ENCODE results near the gene METTL15.
A peak's percentile ranks its signal among the peaks of the same experiment; 100 is the strongest.
"Not testable (repeated sequence)": the region's sequence is repeated elsewhere in the genome, so short reads cannot be mapped to it uniquely, and the experiment has no call there.

METTL15 gene

DNA sequence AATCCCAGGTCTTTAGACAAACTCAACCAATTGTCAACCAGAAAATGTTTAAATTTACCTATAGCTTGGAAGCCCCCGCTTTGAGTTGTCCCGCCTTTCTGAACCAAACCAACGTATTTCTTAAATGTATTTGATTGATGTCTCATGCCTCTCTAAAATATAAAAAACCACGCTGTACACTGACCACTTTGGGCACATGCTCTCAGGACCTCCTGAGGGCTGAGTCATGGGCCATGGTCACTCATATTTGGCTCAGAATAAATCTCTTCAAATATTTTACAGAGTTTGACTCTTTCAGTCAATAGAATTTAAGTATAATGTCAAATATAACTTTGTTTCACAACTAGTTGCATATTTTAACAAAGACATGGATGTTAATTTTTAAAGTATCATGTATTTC lies 5.9 kb upstream of the METTL15 start:
- H3K9me3 Mint-ChIP-seq, DNase-seq, CTCF ChIA-PET, H3K27ac Mint-ChIP-seq, H3K4me3 Mint-ChIP-seq, H3K27me3 Mint-ChIP-seq: not testable (repeated sequence)
- H3K36me3 Mint-ChIP-seq, result peaks cover 21% of the 10 kb centered on the region
- H3K4me1 Mint-ChIP-seq, result peaks cover 38% of the 10 kb centered on the region

DNA sequence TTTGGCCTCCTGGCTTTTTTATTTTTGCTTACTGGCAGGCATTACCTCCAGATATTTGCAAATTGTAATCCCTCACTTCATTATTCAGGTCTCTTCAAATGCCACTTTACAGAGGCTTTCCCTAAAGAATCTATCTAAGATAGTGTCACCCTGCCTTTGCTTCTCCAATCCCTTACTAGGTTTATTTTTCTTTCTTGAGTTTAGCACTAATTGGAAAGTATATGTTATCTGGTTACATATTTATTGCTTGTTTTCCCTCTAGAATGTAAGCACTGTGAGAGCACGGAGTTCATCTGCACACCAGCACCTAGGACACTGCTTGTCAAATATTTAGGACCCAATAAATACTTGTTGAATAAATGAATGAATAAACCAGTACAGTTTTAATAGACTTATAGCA lies 3.8 kb upstream of the METTL15 start:
- no peak overlapping the region for H3K4me3 Mint-ChIP-seq

DNA sequence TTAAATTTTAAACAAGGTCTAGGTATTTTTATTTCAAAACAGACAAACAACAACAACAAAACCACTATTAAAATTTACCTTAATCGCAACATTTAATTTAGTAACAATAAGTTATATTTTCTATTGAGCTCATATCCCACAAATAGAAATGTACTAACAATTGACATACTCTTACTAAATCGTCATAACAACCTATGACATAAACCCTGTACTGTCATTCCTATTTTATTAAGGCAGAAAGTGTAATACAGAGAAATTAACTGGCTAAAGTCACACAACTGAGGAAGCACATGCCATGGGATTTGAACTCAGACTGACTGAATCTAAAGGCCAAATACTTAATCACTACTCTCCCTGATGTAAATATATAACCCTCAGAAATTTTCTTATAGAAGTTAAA lies 3.2 kb upstream of the METTL15 start:
- peaks cover 55% of the 10 kb centered on the region for H3K4me1 Mint-ChIP-seq
- H3K9me3 Mint-ChIP-seq, result no peaks in the 10 kb centered on the region
- DNase-seq, result no peak
- peaks cover 13% of the 10 kb centered on the region for H3K36me3 Mint-ChIP-seq
- peaks cover 4% of the 10 kb centered on the region for H3K27me3 Mint-ChIP-seq
- no peak overlapping the region for H3K27ac Mint-ChIP-seq
- H3K4me3 Mint-ChIP-seq, result no peak overlapping the region
- CTCF ChIA-PET, result no interaction called here

More for the DNA sequence above, 3.8 kb upstream of the METTL15 start:
- no peak for DNase-seq
- peaks cover 17% of the 10 kb centered on the region for H3K36me3 Mint-ChIP-seq
- no peak overlapping the region for H3K27ac Mint-ChIP-seq
- peaks cover 54% of the 10 kb centered on the region for H3K4me1 Mint-ChIP-seq
- CTCF ChIA-PET, result no interaction called here
- H3K27me3 Mint-ChIP-seq, result peaks cover 4% of the 10 kb centered on the region
- no peaks in the 10 kb centered on the region for H3K9me3 Mint-ChIP-seq

DNA sequence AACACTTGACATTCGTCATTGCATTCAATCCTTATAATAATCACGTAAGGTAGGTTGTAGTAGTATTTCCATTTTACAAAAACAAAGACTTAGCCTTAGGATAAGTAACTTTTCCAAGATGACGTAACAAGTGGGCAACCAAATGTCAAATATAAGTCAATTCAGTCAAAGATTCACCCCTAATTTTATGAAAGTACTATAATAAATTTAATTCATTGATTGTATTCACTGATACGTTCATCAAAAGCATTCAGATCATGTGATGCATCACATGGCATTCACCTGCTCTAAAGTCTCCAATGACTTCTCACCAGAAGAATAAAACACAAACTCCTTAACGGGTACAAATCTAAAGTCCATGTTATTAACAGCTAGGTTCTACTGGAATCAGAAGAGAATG lies 2.3 kb upstream of the METTL15 start:
- no peak for DNase-seq
- H3K27me3 Mint-ChIP-seq, result peaks cover 4% of the 10 kb centered on the region
- H3K27ac Mint-ChIP-seq, result peak overlapping the region; percentile 84
- peaks cover 62% of the 10 kb centered on the region for H3K4me1 Mint-ChIP-seq
- H3K9me3 Mint-ChIP-seq, result no peaks in the 10 kb centered on the region
- peaks cover 15% of the 10 kb centered on the region for H3K36me3 Mint-ChIP-seq
- H3K4me3 Mint-ChIP-seq, result peak overlapping the region; percentile 89
- CTCF ChIA-PET, result no interaction called here

DNA sequence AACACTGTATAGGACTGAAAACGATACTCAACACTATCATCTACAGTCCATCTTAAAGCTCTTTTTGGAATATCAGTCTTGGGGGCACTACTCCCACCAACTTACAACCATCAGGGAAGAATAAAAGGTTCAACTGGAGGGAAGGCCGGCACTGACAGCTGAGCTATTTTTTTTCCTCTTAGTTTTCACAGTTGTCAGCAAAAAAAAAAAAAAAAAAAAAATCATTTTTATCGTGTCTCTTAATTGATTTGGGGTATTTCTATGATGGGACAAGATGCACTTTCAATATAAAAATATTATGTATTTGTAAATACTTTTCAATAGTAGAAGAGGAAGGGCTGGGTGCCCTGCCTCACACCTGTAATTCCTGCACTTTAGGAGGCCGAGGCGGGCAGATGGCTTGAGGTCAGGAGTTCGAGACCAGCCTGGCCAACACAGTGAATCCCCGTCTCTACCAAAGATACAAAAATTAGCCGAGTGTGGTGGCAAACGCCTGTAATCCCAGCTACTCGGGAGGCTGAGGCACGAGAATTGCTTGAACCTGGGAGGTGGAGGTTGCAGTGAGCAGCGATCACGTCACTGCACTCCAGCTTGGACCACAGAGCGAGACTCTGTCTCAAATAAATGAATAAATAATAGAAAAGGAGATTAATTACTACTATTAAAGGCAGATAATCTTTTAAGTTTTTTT lies 1.7 kb upstream of the METTL15 start:
- Mint-ChIP-seq H3K4me3 (peak overlapping the region; percentile 89), H3K9me3 (no peaks in the 10 kb centered on the region), H3K36me3 (peaks cover 15% of the 10 kb centered on the region), H3K4me1 (peaks cover 67% of the 10 kb centered on the region), H3K27ac (peak overlapping the region; percentile 84), H3K27me3 (peaks cover 4% of the 10 kb centered on the region)
- no peak for DNase-seq
- CTCF ChIA-PET, result no interaction called here

DNA sequence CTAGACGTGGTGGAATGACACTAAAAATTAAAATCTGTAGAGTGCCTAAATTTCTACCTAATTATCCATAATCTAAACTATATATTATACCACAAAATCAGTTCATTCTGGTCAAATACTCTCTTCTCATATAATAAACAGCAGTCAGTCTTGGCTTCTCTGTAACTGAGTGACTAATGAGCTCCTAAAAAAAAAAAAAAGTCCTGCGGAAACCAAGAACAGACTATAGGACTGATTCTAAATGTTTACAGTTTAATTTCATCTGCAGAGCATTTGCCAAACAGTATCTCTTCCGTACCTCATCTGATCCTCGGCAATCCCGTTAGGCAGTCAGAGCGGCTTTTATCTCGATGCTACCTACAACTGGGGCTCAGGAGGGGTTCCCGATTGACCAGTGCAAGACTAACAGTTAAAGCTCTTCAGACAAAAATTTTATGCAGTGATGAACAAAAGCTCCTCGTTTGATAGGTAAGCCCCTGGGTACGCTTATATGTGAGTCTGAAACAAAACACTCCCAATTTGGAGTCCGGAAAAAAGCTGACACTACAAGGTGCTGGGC lies 918 bp upstream of the METTL15 start:
- CTCF ChIA-PET, result no interaction called here
- peak overlapping the region; percentile 89 for H3K4me3 Mint-ChIP-seq
- H3K27me3 Mint-ChIP-seq, result peaks cover 4% of the 10 kb centered on the region
- peaks cover 11% of the 10 kb centered on the region for H3K36me3 Mint-ChIP-seq
- peaks cover 75% of the 10 kb centered on the region for H3K4me1 Mint-ChIP-seq
- H3K9me3 Mint-ChIP-seq, result no peaks in the 10 kb centered on the region
- H3K27ac Mint-ChIP-seq, result peak overlapping the region; percentile 99
- DNase-seq, result peak; percentile 30

DNA sequence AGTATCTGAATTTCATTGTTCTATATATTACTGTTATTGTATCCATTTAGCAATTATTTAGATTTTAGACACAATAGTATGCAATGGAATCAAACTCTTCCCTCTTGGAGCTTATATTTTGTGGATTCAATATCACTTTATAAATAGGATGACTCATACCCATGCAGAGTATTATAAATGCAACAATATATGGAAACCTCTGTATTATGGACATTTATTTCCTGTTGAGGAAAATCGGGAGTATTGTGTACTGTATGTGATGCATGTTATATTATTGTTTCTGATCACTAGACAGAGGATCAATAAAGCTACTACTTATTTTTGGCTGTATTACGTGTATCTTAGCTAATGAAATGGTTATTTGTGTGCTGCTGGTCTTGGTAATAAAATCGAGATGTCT lies 770 bp downstream of the METTL15 start:
- H3K27ac Mint-ChIP-seq, result peak overlapping the region; percentile 99
- H3K4me3 Mint-ChIP-seq, result peak overlapping the region; percentile 89
- peaks cover 4% of the 10 kb centered on the region for H3K27me3 Mint-ChIP-seq
- CTCF ChIA-PET, result no interaction called here
- no peaks in the 10 kb centered on the region for H3K9me3 Mint-ChIP-seq
- peaks cover 13% of the 10 kb centered on the region for H3K36me3 Mint-ChIP-seq
- peaks cover 79% of the 10 kb centered on the region for H3K4me1 Mint-ChIP-seq
- no peak for DNase-seq

DNA sequence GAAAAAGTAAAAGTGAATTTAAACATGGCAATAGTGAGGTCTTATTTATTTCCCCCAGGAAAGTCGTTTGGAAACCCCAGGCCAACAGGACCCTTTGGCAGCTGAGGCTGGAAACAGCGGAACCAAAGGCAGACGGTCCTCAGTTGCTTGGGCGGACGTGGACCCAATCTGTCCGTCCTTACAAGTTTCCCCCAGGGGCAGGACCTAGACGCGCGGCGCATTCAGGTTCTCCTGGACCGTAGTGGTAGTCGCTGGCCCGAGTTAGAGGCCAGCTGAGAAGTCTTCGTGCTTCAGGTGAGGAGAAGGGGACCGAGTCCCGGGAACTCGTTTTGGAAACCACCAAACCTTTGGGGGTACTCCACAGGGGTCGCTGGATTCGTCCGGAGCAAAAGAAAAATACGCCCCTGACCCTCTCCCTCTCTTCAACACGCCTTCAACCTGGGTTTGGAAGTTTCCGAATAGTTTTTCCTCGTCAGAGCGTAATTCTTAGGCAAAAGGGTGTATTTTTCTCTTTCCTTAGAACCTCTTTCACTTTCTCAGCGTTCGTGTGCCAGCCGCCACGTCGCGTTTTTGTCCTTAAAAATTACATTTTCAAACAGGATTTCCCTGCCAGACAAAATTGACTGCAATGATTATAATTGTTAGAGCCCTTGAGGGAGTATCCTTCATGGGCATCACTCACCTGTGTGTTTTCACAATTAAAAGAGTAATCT lies 2.1 kb downstream of the METTL15 start:
- CTCF ChIA-PET, result no interaction called here
- Mint-ChIP-seq H3K27ac (peak overlapping the region; percentile 96), H3K36me3 (peaks cover 15% of the 10 kb centered on the region), H3K27me3 (peaks cover 4% of the 10 kb centered on the region), H3K9me3 (no peaks in the 10 kb centered on the region), H3K4me3 (peak overlapping the region; percentile 89), H3K4me1 (peaks cover 69% of the 10 kb centered on the region)
- peak; percentile 64 for DNase-seq

DNA sequence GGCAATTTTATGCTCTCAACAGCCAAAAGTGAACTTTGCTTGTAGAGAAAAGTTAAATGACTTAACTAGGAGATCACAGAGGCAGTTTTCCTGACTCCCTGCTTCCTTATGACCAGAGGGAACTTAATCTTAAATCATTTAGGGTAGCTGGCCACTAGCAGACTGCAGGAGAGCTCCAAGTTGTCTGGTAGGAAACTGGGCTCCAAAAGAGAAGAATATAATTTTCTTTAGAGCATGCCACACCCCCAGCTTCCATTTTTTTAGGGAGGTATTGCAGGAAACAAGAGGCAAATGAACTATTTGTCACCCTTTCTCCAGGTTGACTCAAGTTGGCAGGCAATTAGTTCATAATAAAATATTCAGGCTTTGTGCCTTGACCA lies 2.6 kb downstream of the METTL15 start:
- Mint-ChIP-seq H3K4me1 (peaks cover 64% of the 10 kb centered on the region), H3K4me3 (peak overlapping the region; percentile 89), H3K9me3 (no peaks in the 10 kb centered on the region), H3K27ac (peak overlapping the region; percentile 96), H3K36me3 (peaks cover 16% of the 10 kb centered on the region), H3K27me3 (peaks cover 4% of the 10 kb centered on the region)
- CTCF ChIA-PET, result no interaction called here
- DNase-seq, result no peak

DNA sequence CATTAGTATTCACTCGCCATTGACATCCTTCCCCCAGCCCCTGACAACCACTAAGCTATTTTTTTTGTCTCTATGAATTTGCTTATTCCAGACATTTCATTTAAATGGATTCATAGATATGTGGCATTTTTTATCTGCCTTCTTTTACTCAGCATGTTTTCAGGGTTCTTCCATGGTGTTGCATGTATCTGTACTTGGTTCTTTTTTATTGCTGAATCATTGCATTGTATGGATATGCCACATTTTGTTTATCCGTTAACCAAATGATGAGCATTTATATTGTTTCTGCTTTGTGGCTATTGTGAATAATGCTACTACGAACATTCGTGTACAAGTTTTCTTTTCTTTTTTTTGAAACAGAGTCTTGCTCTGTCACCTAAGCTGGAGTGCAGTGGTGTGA lies 5.9 kb downstream of the METTL15 start:
- Mint-ChIP-seq H3K36me3 (peaks cover 15% of the 10 kb centered on the region), H3K27me3 (no peaks in the 10 kb centered on the region), H3K27ac (no peak overlapping the region), H3K9me3 (no peaks in the 10 kb centered on the region), H3K4me3 (no peak overlapping the region), H3K4me1 (peaks cover 39% of the 10 kb centered on the region)
- CTCF ChIA-PET, result no interaction called here
- no peak for DNase-seq

DNA sequence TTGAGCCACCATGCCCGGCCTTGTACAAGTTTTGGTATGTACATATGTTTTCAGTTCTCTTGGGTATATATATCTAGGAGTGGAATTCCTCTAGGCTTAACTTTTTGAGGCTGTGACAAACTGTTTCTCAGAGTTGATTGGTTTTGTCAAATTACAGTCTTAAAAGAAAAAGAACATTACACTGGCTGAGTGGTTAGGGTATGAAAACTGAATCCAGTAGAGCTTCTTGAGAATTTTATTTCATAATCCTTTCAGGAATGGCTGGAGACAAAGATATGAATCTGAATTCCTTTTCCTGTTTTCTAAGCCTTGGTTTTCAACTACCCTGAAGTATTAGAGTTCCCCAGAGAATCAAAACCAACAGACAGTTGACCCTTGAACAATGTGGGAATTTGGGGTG lies 6.5 kb downstream of the METTL15 start:
- no peak overlapping the region for H3K27ac Mint-ChIP-seq
- H3K4me3 Mint-ChIP-seq, result no peak overlapping the region
- no peak for DNase-seq
- no peaks in the 10 kb centered on the region for H3K9me3 Mint-ChIP-seq
- no peaks in the 10 kb centered on the region for H3K27me3 Mint-ChIP-seq
- peaks cover 15% of the 10 kb centered on the region for H3K36me3 Mint-ChIP-seq
- CTCF ChIA-PET, result no interaction called here
- peaks cover 33% of the 10 kb centered on the region for H3K4me1 Mint-ChIP-seq

DNA sequence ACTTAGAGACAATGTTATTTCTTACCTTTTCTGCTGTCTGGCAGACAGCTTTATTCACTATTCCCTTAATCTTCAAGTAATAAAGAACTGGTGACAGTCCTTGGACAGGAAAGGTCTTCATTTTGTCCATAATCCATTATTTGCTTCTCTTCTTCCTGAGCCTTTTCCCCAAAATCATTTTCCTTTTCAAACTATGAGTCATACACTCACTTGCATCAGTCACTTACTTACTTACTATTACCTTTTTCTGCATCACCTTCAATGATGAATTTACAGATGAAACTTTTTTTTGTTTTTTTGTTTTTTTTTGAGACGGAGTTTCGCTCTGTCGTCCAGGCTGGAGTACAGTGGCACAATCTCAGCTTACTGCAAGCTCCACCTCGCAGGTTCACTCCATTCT lies 9.5 kb downstream of the METTL15 start:
- H3K27me3 Mint-ChIP-seq, result no peaks in the 10 kb centered on the region
- no peak overlapping the region for H3K27ac Mint-ChIP-seq
- peaks cover 9% of the 10 kb centered on the region for H3K36me3 Mint-ChIP-seq
- peaks cover 4% of the 10 kb centered on the region for H3K4me1 Mint-ChIP-seq
- no peak overlapping the region for H3K4me3 Mint-ChIP-seq
- H3K9me3 Mint-ChIP-seq, result no peaks in the 10 kb centered on the region
- CTCF ChIA-PET, result no interaction called here
- DNase-seq, result no peak

DNA sequence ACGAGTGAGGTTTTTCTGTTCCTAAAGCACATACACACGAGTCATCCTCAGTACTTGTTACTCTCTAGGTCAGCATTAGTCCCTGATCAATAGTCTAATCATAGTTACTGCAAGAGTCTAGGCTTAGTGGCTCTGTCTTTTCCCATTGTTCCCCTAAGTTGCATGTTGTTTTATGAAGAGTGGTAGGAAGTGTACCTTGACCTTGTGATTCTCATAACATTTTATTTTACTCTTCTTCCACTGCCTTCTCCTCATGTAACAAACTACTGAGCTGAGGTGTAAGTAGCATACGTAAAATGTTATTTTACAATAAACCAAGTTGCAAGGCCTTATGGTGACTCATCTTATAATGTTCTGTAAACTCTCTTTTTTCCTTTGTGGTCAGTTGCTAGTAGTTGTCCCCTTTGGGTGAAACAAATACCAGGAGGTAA lies 15.0 kb downstream of the METTL15 start:
- peaks cover 2% of the 10 kb centered on the region for H3K4me1 Mint-ChIP-seq
- H3K36me3 Mint-ChIP-seq, result peaks cover 13% of the 10 kb centered on the region
- CTCF ChIA-PET, result no interaction called here
- DNase-seq, result no peak
- no peak overlapping the region for H3K4me3 Mint-ChIP-seq
- H3K27ac Mint-ChIP-seq, result no peak overlapping the region
- H3K9me3 Mint-ChIP-seq, result no peaks in the 10 kb centered on the region
- H3K27me3 Mint-ChIP-seq, result no peaks in the 10 kb centered on the region

DNA sequence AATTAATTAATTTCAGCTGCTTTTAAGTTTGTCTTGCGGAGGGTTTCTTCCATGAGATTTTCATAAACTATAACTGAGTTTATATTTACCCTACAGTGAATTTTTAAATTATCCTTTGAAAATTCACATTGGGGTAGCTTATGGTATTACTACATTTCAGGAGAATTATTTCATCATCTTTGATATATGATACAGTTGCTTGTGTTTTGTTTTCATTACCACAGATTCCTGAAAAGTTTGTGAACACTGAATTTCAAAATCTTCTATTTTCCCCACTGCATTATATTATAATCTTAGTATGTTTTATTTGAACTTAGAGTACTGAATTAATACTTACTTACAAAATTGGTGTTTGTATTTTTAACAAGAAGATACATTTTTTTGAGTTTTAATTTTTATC lies 24.4 kb downstream of the METTL15 start:
- H3K36me3 Mint-ChIP-seq, result peaks cover 18% of the 10 kb centered on the region
- DNase-seq, result no peak
- CTCF ChIA-PET, result no interaction called here
- H3K27ac Mint-ChIP-seq, result no peak overlapping the region
- no peak overlapping the region for H3K4me3 Mint-ChIP-seq
- H3K4me1 Mint-ChIP-seq, result no peaks in the 10 kb centered on the region
- peaks cover 13% of the 10 kb centered on the region for H3K9me3 Mint-ChIP-seq
- no peaks in the 10 kb centered on the region for H3K27me3 Mint-ChIP-seq

DNA sequence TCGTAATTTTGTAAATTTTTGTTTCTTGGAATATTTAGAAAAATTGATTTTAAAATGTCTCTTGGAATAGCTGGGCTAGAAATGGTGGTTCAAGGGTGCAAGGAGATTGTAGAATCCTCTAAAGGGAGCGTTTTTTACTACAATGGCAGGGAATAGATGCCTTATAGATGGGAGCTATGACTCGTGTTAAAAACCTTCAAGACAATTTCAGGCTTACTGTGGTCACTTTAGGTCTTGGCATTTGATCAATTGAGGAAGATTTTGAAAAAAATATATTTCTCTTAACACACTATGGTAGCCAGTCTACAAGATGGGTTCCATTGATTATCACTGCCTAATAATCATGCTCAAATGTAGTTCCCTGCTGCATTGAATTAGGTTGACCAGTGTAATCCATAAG lies 25.0 kb downstream of the METTL15 start:
- Mint-ChIP-seq H3K4me1 (no peaks in the 10 kb centered on the region), H3K27me3 (no peaks in the 10 kb centered on the region), H3K36me3 (peaks cover 19% of the 10 kb centered on the region), H3K9me3 (peaks cover 16% of the 10 kb centered on the region), H3K4me3 (no peak overlapping the region), H3K27ac (no peak overlapping the region)
- no peak for DNase-seq
- CTCF ChIA-PET, result no interaction called here
